Activated CD8-positive, alpha-beta memory T cell treated with anti-CD3 and anti-CD28 coated beads, Interleukin-2, amount 10 ng/mL, durations not matched to agents 7 days and 5 days (primary cell): ENCODE results near the gene NDUFB2. TPM values are rescaled to one million over a fixed set of nuclear protein-coding genes. Genes with fewer than 3 reads are reported as not detected.
"Not testable (repeated sequence)": the region's sequence is repeated elsewhere in the genome, so short reads cannot be mapped to it uniquely, and the experiment has no call there.

Source experiments
- ATAC-seq: fragments of 150-1000 bp; cut with Tn5 transposase; one replicate; pipeline ENCODE4 v1.10.0; 2021; ENCODE audit warnings: moderate library complexity
- CTCF ChIA-PET: fragments of 350-600 bp; sonication (Branson Sonifier 250); formaldehyde crosslinking; loops from one replicate; lab custom pipeline; 2021; ENCODE audit warnings: antibody characterized with exemption; lab: Charles Lee
- DNase-seq: peaks from one replicate; pipeline ENCODE4 v3.0.0-alpha.2; 2020
- H3K27ac Mint-ChIP-seq: one replicate; pipeline ENCODE4 v1.8.0; 2021; ENCODE audit warnings: mild to moderate bottlenecking, mixed read lengths
- H3K27me3 Mint-ChIP-seq: one replicate; pipeline ENCODE4 v1.8.0; 2021; ENCODE audit warnings: mixed read lengths
- H3K36me3 Mint-ChIP-seq: one replicate; pipeline ENCODE4 v1.8.0; 2021; ENCODE audit warnings: mild to moderate bottlenecking, mixed read lengths
- H3K4me1 Mint-ChIP-seq: one replicate; pipeline ENCODE4 v1.8.0; 2021; ENCODE audit warnings: mixed read lengths
- H3K4me3 Mint-ChIP-seq: one replicate; pipeline ENCODE4 v1.8.0; 2021; ENCODE audit warnings: mild to moderate bottlenecking, moderate library complexity, mixed read lengths
- H3K9me3 Mint-ChIP-seq: one replicate; pipeline ENCODE4 v1.8.0; 2022; ENCODE audit warnings: low read depth, mixed read lengths
- total RNA-seq, 2 experiments: library from RNA; stranded (reverse); gene quantifications; one replicate each; pipeline ENCODE4 v1.2.3, GENCODE V29; 2021

Gene NDUFB2
- total RNA-seq, 2 experiments from 2014 or later: 165 to 170 TPM

- H3K4me1 Mint-ChIP-seq, CTCF ChIA-PET, DNase-seq, ATAC-seq, H3K9me3 Mint-ChIP-seq, H3K27me3 Mint-ChIP-seq, H3K4me3 Mint-ChIP-seq, H3K27ac Mint-ChIP-seq: not testable (repeated sequence)
- peaks cover 19% of the 10 kb centered on the region for H3K36me3 Mint-ChIP-seq
These were observed 46.7 kb downstream of the NDUFB2 start for GRCh38 chr7:140743255-140743654.

GRCh38 chr7:140744005-140744404 lies 47.5 kb downstream of the NDUFB2 start:
- Mint-ChIP-seq H3K9me3 (peaks cover 2% of the 10 kb centered on the region), H3K4me1 (no peaks in the 10 kb centered on the region), H3K27me3 (no peaks in the 10 kb centered on the region), H3K27ac (no peak overlapping the region), H3K4me3 (no peak overlapping the region), H3K36me3 (peaks cover 19% of the 10 kb centered on the region)
- DNase-seq (no peak), ATAC-seq (no peak)
- CTCF ChIA-PET: no interaction called here

- CTCF ChIA-PET: interaction anchor here (1.3 kb wide), 1 partner anchor 92 kb away, joined by 4 read pairs; no protein-coding TSS in a partner anchor
- Mint-ChIP-seq H3K9me3 (peaks cover 2% of the 10 kb centered on the region), H3K4me3 (no peak overlapping the region)
These were observed 49.0 kb downstream of the NDUFB2 start for GRCh38 chr7:140745266-140746058.

GRCh38 chr7:140746751-140747150 lies 50.2 kb downstream of the NDUFB2 start:
- CTCF ChIA-PET: interaction anchor here (1.3 kb wide), 1 partner anchor 94 kb away, joined by 4 read pairs; no protein-coding TSS in a partner anchor

More at GRCh38 chr7:140745266-140746058, 49.0 kb downstream of the NDUFB2 start:
- DNase-seq (no peak), ATAC-seq (no peak)
- no peaks in the 10 kb centered on the region for H3K4me1 Mint-ChIP-seq
- no peak overlapping the region for H3K27ac Mint-ChIP-seq
- no peaks in the 10 kb centered on the region for H3K27me3 Mint-ChIP-seq
- H3K36me3 Mint-ChIP-seq: peaks cover 13% of the 10 kb centered on the region

GRCh38 chr7:140752533-140752932 lies 56.0 kb downstream of the NDUFB2 start:
- Mint-ChIP-seq H3K36me3 (peaks cover 7% of the 10 kb centered on the region), H3K4me1 (no peaks in the 10 kb centered on the region), H3K9me3 (no peaks in the 10 kb centered on the region), H3K27me3 (no peaks in the 10 kb centered on the region), H3K4me3 (no peak overlapping the region), H3K27ac (no peak overlapping the region)
- CTCF ChIA-PET: no interaction called here
- DNase-seq: no peak
- no peak for ATAC-seq

More at GRCh38 chr7:140746751-140747150, 50.2 kb downstream of the NDUFB2 start:
- ATAC-seq: no peak
- Mint-ChIP-seq H3K27me3 (no peaks in the 10 kb centered on the region), H3K27ac (no peak overlapping the region), H3K36me3 (peaks cover 13% of the 10 kb centered on the region), H3K9me3 (peaks cover 2% of the 10 kb centered on the region), H3K4me1 (no peaks in the 10 kb centered on the region), H3K4me3 (no peak overlapping the region)
- DNase-seq: no peak

GRCh38 chr7:140754506-140754905 lies 58.0 kb downstream of the NDUFB2 start:
- peaks cover 11% of the 10 kb centered on the region for H3K36me3 Mint-ChIP-seq
- H3K9me3 Mint-ChIP-seq: no peaks in the 10 kb centered on the region
- ATAC-seq (no peak), DNase-seq (no peak)
- no peaks in the 10 kb centered on the region for H3K4me1 Mint-ChIP-seq
- H3K4me3 Mint-ChIP-seq: no peak overlapping the region
- CTCF ChIA-PET: no interaction called here
- H3K27me3 Mint-ChIP-seq: no peaks in the 10 kb centered on the region
- H3K27ac Mint-ChIP-seq: no peak overlapping the region

Other genes with a start within 250 kb of the NDUFB2 start
- gene MKRN1, start 217.2 kb upstream of the NDUFB2 start, total RNA-seq: 10 to 100 TPM; 64.2 to 75.5 TPM
- gene DENND2A, start 55.9 kb upstream of the NDUFB2 start, total RNA-seq: under 1 TPM in 1 of 2 experiments, not detected in 1; 0.32 TPM
- 10 to 100 TPM; 18.3 to 23.2 TPM for gene ADCK2, start 23.8 kb upstream of the NDUFB2 start, total RNA-seq
- 10 to 100 TPM; 25.1 to 33.3 TPM for gene BRAF, start 228.2 kb downstream of the NDUFB2 start, total RNA-seq